Left ventricle myocardium superior (tissue), 1 donor: ENCODE results near the gene MDM1. TPM values are rescaled to one million over a fixed set of nuclear protein-coding genes. Genes with fewer than 3 reads are reported as not detected.

ENCODE experiments used
- ATAC-seq: fragments of 200-7000 bp; cut with Tn5 transposase; one replicate; pipeline ENCODE4 v1.9.1; 2020; ENCODE audit warnings: mild to moderate bottlenecking, moderate library complexity
- DNase-seq: peaks from one replicate; pipeline ENCODE4 v3.0.0-alpha.2; 2020
- intact Hi-C: fragments of 100-400 bp; cut with micrococcal nuclease; formaldehyde crosslinking; loops from one replicate; pipeline ENCODE4 v1.11.0; 2022
- total RNA-seq: library from RNA; stranded (reverse); fragmentation: NEBNext Ultra II Directional; extraction: Animal tissue kit (Norgen Biotek cat#: 25700); gene quantifications from one replicate; pipeline ENCODE4 v1.2.1, GENCODE V29; 2021
- donor health status: DM: no; HTN: yes; CAD: no; lungs with severe emphysema.

The MDM1 gene
- total RNA-seq, 1 donor from 2014 or later: 6.2 TPM

DNA sequence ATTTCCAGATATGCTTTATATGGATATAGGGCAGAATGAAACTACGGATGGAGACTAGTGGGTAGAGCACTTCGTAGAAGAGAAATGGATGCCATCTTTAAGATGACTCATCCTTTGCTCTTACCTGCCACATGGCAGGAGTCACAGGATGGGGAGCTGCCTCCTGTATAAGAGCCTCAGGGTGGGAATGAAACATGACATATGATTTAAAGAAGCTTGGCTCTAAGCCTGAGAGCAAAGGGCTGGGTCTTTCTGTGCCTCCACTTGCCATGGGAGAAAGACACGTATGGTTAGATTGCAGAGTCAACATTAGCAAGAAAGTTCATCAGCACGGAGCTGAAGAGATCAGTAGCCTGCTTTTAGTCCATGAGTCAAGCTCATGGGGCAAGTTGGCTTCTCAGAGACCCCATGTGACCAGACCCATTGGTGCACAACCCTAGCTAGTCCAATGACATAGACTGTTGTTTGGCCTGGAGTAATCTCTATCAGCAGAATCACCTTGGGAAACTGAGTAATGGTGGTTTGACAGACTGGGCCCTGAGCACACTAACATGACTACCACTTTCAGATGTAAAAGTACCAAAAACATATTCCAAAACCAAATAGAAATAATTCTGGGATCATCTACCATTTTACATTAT lies 40.6 kb downstream of the MDM1 start:
- ATAC-seq: no peak
- intact Hi-C loops: no loop called here

DNA sequence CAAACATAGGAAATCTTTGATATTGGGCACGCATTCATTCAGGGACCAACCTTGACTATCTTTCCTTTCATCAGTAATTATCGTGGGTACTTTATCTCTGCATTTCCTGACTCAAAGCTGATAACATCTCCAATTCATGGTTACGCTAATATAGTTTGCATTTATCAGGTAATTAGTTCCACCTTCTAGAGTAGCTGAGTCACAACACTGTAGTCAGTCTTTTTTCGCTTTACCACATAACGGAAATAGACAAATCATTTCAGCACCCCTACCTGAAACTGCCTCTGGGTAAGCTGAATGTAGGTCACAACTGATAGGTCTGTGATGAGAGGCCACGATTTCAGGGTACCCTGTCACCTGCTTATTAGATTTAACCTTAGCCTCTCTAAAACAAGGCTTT lies 42.0 kb downstream of the MDM1 start:
- intact Hi-C loops: no loop called here
- ATAC-seq (no peak), DNase-seq (no peak)

More for the DNA sequence above, 40.6 kb downstream of the MDM1 start:
- DNase-seq: no peak

DNA sequence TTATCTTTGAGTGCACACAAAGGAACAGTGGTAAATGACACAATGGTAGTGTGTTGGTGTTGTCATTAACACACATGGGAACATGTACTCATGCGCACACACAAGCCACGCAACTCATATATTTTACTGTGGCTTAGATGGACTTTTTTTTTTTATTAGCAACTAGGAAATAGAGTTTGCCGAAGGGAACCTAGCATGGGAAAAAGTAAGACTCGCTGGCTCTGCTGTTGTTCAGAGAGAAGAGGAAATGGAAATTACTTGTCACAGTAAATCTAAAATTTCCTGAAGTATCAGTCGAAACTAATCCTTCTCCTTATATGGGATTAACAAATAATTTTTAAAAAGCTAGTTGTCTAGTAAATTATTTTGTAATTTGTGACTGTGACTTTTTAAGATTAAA lies 45.1 kb downstream of the MDM1 start:
- intact Hi-C loops: no loop called here
- DNase-seq (no peak), ATAC-seq (no peak)

DNA sequence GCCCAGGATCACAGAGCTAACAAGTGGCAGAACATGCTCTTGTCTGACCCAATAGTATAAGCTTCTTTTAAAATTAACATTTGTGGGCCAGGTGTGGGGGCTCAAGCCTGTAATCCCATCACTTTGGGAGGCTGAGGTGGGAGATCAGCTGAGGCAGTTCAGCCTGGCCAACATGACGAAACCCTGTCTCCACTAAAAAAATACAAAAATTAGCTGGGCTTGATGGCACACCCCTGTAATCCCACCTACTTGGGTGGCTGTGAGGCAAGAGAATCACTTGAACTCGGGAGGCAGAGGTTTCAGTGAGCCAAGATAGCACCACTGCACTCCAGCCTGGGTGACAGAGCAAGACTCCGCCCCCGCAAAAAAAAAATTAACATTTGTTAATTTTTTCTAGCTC lies 45.8 kb downstream of the MDM1 start:
- DNase-seq (no peak), ATAC-seq (no peak)
- intact Hi-C loops: no loop called here

DNA sequence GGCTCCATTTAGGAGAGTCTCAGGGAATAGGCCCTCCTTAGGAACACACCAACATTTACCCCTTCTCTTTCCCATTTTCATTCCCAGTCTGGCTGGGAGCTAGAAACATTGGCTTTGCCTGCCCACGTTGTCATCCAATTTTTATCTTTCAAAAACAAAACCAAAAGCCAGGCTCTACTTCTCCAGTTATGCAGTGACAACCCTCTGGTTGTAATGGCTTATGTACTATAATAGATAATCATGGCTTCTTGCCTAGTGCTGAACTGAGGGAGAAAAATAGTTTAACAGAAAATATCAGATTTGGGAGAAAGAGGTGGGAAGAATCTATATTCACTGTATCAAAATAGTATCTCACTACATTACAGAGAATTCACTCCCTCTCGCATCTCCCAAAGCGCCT lies 46.6 kb downstream of the MDM1 start:
- intact Hi-C loops: no loop called here
- ATAC-seq (no peak), DNase-seq (no peak)

DNA sequence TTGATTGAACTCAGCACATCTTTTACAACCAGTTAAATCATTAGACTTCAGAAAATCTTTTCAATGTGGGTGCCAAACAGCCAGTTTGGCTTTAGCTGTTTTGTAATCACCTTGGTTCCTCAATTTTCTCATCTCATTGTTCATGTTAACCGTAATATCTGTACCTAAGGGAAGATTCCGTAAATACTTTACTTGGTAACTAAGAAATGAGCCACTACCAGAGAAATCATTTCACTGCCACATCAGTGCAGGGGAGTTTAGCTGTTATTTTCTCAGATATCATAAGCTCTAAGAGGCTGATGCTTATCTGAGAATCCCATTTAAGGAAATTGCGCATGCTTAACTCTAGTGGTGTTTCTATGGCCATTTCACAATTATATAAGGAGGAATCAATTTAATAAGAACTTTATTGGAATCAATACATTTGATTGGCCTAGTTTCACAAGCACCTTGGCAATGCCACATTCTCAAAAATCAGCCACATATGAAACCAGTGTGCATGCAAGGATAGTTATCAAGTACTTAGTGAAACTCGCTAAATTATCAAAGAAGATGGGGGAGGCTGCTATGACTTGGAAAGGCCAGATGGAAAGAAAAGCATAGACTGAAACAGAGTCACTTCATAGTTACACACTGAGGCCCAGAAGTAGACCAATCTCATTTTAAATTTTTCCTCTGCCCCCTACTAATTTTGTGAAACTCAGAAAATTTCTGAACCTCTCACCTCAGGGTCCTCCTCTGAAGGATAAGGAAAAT lies 50.7 kb downstream of the MDM1 start:
- DNase-seq (no peak), ATAC-seq (no peak)
- intact Hi-C loops: no loop called here

DNA sequence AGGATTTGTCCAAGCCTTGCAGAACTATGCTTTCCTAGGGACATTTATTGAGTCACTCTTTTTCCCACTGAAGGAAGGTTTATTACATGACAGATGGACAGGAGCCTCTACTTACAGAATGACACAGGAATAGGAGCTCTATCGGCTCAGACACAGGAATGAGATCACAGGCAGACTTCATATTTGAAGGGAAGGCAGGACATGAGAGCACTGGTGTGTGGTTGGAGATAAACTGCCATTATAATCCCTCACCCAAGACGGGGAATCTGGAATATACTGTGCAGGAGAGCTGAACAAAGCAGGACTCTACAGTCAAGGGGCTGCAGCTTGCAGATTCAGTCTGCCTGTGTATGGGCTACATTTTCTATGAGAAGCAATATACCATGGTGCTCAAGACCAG lies 51.9 kb downstream of the MDM1 start:
- DNase-seq: no peak

DNA sequence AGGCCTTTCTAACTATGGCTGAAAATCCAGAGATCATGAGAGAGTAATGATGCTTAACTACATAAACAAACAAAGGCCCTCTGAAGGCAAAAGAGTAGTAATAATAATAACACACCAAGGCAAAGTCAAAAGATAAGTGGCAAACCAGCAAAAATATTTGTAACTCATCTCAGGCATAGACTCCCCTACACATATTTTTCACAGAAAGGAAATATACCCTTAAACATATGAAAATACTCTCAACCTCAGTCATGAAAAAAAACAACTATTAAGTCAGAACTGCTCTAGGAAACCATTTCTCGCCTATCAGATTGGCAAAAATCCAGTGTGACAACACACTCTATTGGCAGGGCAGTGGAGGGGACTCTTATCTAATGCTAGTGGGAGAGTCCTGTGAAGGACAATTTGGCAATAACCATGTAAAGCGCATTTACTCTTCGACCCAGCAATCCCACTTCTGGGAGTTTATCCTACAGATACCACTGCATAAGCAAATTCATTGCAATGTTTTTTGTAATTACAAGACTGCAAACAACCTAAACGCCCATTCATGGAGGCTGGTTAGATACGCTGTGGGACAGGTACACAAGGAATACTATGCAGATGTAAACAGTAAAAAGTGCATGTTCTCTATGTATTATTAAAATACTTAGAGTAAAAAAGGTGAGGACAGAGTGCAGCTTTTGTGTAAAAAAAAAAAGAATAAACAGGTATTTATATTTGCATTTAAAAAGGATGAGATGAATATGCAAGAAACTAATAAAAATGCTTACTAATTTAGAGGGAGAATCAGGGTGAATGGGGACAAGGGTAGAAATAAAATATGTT lies 52.7 kb downstream of the MDM1 start:
- intact Hi-C loops: no loop called here
- ATAC-seq: no peak
- no peak for DNase-seq

More for the DNA sequence above, 51.9 kb downstream of the MDM1 start:
- no peak for ATAC-seq
- intact Hi-C loops: no loop called here

DNA sequence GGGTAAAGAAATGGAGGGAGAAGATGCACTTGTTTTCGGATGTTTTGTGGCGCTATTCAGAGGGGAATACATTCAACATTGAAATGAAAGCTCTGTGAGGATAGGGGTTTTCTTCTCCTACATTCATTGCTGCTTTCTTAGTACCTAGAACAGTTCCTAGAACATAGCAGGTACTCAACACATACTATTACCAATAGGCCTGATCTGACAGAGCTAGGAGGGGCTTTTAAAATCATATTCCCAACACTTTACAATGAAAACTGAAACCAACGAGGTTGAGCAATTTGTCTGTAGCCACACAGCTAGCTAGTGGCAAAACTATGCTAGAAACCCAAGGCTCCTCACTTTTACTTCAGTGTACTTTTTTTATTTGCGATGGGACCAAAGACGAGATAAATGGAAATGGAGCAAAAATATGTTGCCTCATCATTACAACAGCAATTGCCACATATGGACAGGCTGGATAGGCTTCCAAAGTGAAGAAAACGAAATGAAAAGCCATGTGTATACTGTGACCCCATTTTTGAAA lies 55.7 kb downstream of the MDM1 start:
- intact Hi-C loops: no loop called here
- DNase-seq: no peak
- ATAC-seq: no peak

DNA sequence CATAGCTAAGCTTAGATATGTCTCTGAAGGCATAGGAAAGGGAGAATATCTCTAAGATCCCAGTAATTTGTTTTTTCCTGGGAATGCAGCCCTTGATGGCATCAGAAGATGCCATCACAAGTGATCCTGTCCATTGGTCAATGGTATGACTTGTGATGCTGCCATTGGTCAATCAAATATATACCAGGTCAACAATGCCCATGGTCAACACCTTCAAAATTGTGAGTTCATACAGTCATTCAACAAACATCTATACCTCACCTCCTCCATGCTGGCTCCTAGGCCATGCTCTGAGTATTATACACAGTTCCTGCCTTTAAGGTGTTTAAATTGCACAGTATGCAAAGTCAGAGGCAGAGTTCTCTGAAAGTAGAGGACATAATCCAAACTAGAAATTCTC lies 59.4 kb downstream of the MDM1 start:
- DNase-seq: no peak
- no peak for ATAC-seq

DNA sequence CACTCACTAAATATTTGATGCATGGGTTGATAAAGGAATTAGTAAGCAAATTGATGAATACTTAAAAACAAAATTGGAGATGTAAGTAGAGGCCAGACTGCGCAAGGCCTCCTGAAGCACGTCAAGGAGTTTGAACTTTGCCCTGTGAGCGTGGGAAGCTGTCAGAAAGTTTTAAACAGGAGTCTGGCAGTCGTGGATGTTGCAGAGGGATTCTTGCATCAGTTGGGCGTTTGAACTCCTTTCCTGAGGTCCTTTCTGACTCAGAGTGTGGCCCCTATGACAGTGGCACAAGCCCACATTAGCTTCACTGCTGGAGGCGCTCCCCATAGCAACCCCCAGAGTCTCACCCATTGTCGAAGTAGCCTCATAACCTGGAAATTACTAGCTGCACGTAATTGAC lies 60.8 kb downstream of the MDM1 start:
- DNase-seq (no peak), ATAC-seq (no peak)
- intact Hi-C loops: no loop called here

More for the DNA sequence above, 59.4 kb downstream of the MDM1 start:
- intact Hi-C loops: no loop called here

DNA sequence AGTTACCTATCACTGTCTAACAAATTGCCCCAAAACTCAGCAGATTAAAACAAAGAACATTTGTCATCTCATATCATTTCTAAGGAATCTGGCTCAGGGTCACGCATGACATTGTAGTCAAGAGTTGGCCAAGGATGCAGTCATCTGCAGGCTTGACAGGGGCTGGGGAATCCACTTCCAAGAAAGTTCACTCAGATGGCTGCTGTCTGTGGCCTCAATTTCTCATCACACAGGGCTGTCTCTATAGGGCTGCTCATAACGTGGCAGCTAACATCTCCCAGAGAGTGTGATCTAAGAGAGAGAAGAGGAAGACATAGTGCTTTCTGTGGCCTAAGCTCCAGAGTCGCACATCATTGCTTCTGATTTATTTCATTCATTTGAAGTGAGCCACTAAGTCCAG lies 61.8 kb downstream of the MDM1 start:
- intact Hi-C loops: no loop called here
- ATAC-seq: no peak
- no peak for DNase-seq

DNA sequence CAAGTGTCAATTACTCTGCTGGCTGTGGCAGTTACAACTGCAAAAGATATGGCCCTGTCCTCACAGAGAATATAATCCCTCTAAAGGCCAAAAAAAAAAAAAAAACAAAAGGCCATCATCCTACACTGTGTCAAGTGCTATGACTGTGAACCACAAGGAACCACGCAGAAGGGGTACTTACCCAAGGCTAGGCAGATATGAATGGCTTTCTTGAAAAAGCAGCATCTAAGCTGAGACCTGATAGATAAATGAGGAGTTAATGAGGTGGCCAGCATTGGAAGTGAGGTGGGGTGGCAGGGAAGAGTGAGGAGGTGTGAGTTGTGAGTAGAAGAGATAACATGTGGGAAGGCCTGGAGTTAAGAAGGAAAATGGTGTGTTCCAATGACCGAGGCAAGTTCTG lies 62.4 kb downstream of the MDM1 start:
- intact Hi-C loops: no loop called here
- no peak for ATAC-seq
- DNase-seq: no peak

DNA sequence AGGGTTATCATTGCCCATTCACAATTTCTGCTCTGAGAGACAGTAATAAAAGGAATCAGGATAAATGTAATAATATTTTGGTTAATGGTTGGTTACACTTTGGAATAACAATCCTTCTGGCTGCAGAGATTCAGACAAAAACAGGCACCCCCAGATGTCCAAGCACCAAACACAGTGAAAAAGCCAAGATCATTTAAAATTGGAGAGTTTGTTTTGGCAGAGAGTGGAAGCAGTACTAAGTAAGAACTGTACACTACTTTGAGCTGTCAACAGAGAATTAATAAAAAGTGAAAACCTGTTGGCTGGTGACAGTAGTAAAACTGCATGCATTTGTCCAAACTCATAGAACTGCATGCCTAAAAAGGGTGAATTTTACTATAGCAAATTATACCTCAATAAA lies 63.2 kb downstream of the MDM1 start:
- DNase-seq (no peak), ATAC-seq (no peak)
- intact Hi-C loops: no loop called here

DNA sequence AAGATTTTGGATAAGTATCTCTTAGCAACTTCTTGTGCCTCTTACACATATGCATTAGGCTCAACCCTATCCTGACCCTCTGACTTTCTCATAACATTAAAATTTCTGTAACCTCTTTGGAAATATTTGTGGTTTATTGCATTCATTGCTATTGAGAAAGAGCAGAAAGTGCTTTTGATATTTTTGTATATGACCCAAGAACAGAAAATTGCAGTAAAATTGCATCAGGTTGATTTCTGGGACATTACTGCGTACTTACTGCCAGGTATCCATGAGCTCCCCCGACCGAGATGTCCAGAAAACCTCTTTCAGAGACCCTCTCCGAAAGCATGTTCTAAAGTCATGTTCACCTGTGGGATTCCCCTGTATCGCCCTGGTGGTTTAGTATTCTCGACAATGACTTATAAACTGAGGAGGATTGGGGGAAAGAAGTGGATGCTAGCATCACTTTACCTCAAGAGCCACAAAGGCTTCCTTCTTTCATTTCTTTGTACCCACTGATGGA lies 64.2 kb downstream of the MDM1 start:
- intact Hi-C loops: no loop called here
- no peak for ATAC-seq
- DNase-seq: no peak

DNA sequence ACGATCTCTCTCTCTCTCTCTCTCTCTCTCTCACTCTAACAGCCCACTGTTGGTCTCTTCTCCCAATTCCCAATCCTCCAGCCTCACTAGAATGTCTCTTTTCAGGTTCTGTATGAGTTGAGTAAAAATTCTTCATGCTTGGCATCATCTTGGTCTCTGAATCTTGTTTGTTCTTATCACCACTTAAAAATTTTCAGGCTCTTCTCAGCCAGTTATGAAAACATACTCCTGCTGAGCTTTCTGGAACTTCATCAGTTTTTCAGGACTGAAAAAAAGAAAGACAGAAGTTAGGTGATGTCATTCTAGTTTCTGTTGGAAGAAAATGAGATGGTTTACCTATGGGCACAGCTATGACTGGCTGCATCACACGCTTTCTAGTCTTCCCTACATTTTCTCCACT lies 67.3 kb downstream of the MDM1 start:
- DNase-seq (no peak), ATAC-seq (no peak)
- intact Hi-C loops: no loop called here

DNA sequence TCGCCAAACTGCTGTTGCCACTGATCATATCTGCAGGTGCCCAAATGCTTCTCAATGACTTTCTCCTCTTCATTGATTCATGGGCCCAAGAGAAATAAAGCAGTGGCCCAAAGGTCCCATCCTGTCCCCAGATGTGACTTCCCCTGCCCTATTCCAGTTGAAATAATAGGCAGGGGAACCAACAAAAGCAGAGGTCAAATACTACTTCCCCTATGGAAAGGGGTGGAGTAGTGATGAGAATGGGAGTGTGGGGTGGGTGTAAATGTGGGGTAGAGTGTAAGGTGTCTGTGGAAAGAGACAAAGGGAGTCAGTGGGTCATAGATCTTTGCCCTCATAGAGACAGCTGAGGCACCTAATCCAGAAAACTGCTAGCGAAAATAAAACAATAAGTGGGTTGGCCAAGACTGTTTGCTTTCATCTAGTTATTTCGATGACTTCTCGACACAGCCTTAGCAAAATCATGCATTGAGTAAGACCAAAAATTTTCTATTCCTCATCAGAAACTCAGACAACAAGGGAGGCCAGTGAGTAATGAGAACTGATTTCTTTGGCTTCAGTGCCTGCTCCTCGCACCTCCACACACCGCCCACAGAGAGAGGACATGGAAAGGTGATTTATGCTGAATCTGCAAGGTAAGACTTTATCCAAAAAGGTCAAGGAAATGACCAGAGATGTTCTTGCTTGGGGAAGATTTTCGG lies 67.9 kb downstream of the MDM1 start:
- intact Hi-C loops: no loop called here
- ATAC-seq (no peak), DNase-seq (no peak)

DNA sequence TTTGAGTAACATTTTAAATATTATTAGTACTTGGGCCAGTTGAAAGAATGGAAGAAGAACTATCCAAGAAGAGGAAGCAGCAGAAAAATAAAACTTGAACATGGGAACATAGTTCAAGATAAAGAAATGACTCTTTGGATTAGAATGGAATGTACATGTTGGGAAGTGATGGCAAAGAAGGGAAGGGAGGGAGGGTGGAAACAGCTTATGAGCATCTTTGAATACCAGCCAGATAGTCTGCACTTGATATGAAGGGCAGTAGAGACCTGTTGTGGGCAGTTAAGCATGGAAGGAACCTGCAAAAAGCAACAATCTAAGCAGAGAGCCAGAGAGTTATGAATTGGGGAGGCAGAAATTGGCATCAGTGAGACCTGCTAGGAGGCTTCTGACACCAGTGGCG lies 68.8 kb downstream of the MDM1 start:
- ATAC-seq: no peak
- DNase-seq: no peak
- intact Hi-C loops: no loop called here

DNA sequence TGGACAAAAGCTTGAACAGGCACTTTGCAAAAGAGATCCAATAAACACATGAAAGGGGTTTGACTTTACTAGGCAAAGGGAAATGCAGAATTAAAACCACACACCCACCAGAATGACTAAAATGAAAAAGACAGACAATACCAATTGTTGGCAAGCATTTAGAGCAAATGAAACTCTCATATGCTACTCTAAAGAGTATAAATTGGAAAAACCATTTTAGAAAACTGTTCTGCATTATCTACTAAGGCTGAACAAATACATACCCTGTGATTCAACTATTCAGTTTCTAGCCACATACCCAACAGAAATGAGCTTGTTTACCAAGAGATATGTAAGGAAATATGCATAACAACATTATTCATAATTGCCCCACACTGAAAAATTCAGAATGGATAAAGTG lies 70.3 kb downstream of the MDM1 start:
- DNase-seq (no peak), ATAC-seq (no peak)
- intact Hi-C loops: no loop called here
